Endothelial cell (in vitro differentiated cells): Measurements from ENCODE around the gene HHAT. TPM values are rescaled to one million over a fixed set of nuclear protein-coding genes. Genes with fewer than 3 reads are reported as not detected.

ENCODE experiments used
- DNase-seq: peaks from one replicate; pipeline ENCODE4 v3.0.0; 2021; ENCODE audit warnings: low spot score
- H3K27ac Mint-ChIP-seq: one replicate; pipeline ENCODE4 v1.8.0; 2021; ENCODE audit warnings: mixed read lengths, inconsistent platforms; ENCODE audit not compliant: unreplicated experiment
- H3K27me3 Mint-ChIP-seq: one replicate; pipeline ENCODE4 v1.8.0; 2021; ENCODE audit warnings: mild to moderate bottlenecking, moderate library complexity, mixed read lengths, inconsistent platforms; ENCODE audit not compliant: unreplicated experiment
- H3K36me3 Mint-ChIP-seq: one replicate; pipeline ENCODE4 v1.8.0; 2021; ENCODE audit warnings: mild to moderate bottlenecking, low read depth, mixed read lengths, inconsistent platforms; ENCODE audit not compliant: unreplicated experiment
- H3K4me1 Mint-ChIP-seq: one replicate; pipeline ENCODE4 v1.8.0; 2021; ENCODE audit warnings: mild to moderate bottlenecking, mixed read lengths, inconsistent platforms; ENCODE audit not compliant: unreplicated experiment
- H3K4me3 Mint-ChIP-seq: one replicate; pipeline ENCODE4 v1.8.0; 2021; ENCODE audit warnings: mild to moderate bottlenecking, mixed read lengths, inconsistent platforms; ENCODE audit not compliant: unreplicated experiment
- H3K9me3 Mint-ChIP-seq: one replicate; pipeline ENCODE4 v1.8.0; 2021; ENCODE audit warnings: mixed read lengths, inconsistent platforms; ENCODE audit not compliant: unreplicated experiment
- total RNA-seq: library from RNA; stranded (reverse); fragmentation: NEBNext Ultra II Directional; extraction: Animal tissue kit (Norgen Biotek cat#: 25700); gene quantifications from one replicate; pipeline ENCODE4 v1.2.1, GENCODE V29; 2021; ENCODE audit not compliant: unreplicated experiment
- TF ChIP-seq, protein P1 (sequence below): fragments of 200-600 bp; sonication (generic); IDR thresholded peaks from one replicate; pipeline ENCODE4 v1.5.0; 2021; ENCODE audit warnings: antibody characterized with exemption; ENCODE audit not compliant: unreplicated experiment

The HHAT gene
- total RNA-seq, 1 donor from 2014 or later: 6.0 TPM

GRCh38 chr1:210541680-210542358 is 213.1 kb downstream of the HHAT start:
- no peak for DNase-seq
- H3K36me3 Mint-ChIP-seq: no peaks in the 10 kb centered on the region
- no peak overlapping the region for H3K27ac Mint-ChIP-seq
- H3K27me3 Mint-ChIP-seq: no peaks in the 10 kb centered on the region
- H3K9me3 Mint-ChIP-seq: no peaks in the 10 kb centered on the region
- H3K4me3 Mint-ChIP-seq: no peak overlapping the region
- no peaks in the 10 kb centered on the region for H3K4me1 Mint-ChIP-seq
- TF ChIP-seq, protein P1, sequence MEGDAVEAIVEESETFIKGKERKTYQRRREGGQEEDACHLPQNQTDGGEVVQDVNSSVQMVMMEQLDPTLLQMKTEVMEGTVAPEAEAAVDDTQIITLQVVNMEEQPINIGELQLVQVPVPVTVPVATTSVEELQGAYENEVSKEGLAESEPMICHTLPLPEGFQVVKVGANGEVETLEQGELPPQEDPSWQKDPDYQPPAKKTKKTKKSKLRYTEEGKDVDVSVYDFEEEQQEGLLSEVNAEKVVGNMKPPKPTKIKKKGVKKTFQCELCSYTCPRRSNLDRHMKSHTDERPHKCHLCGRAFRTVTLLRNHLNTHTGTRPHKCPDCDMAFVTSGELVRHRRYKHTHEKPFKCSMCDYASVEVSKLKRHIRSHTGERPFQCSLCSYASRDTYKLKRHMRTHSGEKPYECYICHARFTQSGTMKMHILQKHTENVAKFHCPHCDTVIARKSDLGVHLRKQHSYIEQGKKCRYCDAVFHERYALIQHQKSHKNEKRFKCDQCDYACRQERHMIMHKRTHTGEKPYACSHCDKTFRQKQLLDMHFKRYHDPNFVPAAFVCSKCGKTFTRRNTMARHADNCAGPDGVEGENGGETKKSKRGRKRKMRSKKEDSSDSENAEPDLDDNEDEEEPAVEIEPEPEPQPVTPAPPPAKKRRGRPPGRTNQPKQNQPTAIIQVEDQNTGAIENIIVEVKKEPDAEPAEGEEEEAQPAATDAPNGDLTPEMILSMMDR: no peak

- Mint-ChIP-seq H3K27me3 (peaks cover 2% of the 10 kb centered on the region), H3K36me3 (no peaks in the 10 kb centered on the region), H3K4me3 (no peak overlapping the region), H3K4me1 (peaks cover 5% of the 10 kb centered on the region), H3K27ac (no peak overlapping the region), H3K9me3 (no peaks in the 10 kb centered on the region)
- DNase-seq: no peak
- TF ChIP-seq, protein P1: no peak
These were observed 223.2 kb downstream of the HHAT start for GRCh38 chr1:210551899-210552298.

DNA sequence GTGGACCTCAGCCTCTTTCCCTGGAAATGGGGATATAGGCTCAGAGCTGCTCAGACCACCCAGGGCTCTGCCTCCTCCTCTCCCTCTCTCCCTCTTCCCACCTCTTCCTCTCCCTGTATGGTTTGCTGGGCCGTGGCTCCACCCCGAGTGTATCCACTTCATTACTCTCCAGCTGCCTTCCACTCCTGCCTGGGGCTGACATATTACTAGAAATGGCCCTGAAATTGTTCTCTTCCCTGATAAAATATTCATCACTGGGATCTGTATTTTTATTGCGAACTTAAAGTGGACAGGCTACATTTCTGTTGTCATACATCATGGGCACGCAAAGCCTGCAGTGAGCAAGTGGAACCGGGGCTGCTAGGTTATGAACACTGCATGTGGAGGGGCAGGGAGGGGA is 225.0 kb downstream of the HHAT start:
- Mint-ChIP-seq H3K36me3 (no peaks in the 10 kb centered on the region), H3K27me3 (peaks cover 2% of the 10 kb centered on the region), H3K9me3 (no peaks in the 10 kb centered on the region), H3K4me1 (peaks cover 14% of the 10 kb centered on the region), H3K4me3 (no peak overlapping the region), H3K27ac (no peak overlapping the region)
- TF ChIP-seq, protein P1: no peak
- DNase-seq: no peak

- DNase-seq: no peak
- Mint-ChIP-seq H3K9me3 (no peaks in the 10 kb centered on the region), H3K27me3 (peaks cover 2% of the 10 kb centered on the region), H3K4me1 (peaks cover 16% of the 10 kb centered on the region), H3K36me3 (no peaks in the 10 kb centered on the region), H3K4me3 (no peak overlapping the region), H3K27ac (no peak overlapping the region)
- TF ChIP-seq, protein P1: no peak
These were observed 225.7 kb downstream of the HHAT start for GRCh38 chr1:210554382-210554781.

DNA sequence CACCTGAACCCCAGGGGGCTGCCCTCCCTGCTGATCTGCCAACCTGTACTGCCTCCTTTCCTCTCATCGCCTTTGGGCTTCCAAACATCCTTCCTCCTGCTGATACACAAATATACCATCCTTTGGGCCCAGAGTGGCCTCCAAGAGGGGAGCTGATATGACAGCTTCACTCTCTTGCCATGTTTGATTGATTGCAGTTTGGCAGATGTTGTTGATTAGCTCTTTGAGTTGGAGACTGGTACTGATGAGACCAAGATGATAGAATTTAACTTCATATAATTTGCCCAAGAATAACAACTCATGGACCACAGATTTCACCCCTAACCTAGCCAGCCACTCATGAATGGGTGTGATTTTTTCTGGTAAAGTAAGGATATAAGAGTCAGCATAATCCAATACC is 227.8 kb downstream of the HHAT start:
- Mint-ChIP-seq H3K27ac (no peak overlapping the region), H3K36me3 (no peaks in the 10 kb centered on the region), H3K9me3 (no peaks in the 10 kb centered on the region), H3K4me3 (no peak overlapping the region), H3K4me1 (peaks cover 24% of the 10 kb centered on the region), H3K27me3 (peaks cover 2% of the 10 kb centered on the region)
- TF ChIP-seq, protein P1: no peak
- DNase-seq: no peak
